Stimulated activated CD4-positive, alpha-beta T cell treated with anti-CD3 and anti-CD28 coated beads, Interleukin-1b, Interleukin-23, amount 100 ng/mL, for 48 hours (primary cell): ENCODE data around the gene MACROD1.

ENCODE experiments used
- DNase-seq: peaks from one replicate; pipeline ENCODE4 v3.0.0-alpha.2; 2020

The MACROD1 gene

GRCh38 chr11:64110465-64111375 lies 55.2 kb downstream of the MACROD1 start:
- DNase-seq: no peak

- no peak for DNase-seq
Measured at GRCh38 chr11:64109332-64109731, 56.6 kb downstream of the MACROD1 start.

- no peak for DNase-seq
Measured at GRCh38 chr11:64107303-64107702, 58.6 kb downstream of the MACROD1 start.

- no peak for DNase-seq
Measured at GRCh38 chr11:64104632-64105031, 61.3 kb downstream of the MACROD1 start.

DNA sequence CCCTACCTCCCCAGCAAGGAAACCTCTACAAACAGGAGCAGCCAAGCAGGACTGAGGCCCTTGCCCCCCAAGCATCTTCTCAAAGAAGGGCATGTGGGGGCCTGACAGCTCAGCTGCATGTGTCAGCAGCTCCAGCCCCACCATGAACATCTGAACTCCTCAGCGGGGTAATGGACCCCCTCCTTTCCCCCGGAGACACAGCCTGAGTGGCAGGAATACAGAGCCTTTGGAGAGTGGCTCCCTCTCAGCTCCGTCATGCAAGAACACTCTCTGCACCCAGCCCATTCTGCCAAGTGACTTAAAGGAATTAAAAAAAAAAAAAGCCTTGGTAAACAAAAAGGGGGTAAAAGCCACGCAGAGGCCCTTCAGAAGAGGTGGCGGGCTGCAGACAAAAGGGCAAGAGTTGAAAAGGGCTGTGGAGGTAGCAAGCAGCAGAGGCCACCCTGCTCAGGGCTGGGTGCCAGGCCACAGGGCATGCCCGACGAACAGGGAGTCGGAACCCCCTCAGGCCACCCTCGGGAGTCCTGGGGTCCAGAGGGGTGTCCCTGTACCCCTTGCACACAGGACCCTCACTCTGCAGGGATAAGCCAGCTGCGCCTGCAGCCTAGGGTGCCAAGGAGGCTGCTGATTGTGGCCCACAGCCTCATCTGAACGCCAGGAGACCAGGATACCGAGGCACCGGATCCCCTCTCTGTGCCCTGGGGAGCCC lies 62.5 kb downstream of the MACROD1 start:
- DNase-seq: no peak

DNA sequence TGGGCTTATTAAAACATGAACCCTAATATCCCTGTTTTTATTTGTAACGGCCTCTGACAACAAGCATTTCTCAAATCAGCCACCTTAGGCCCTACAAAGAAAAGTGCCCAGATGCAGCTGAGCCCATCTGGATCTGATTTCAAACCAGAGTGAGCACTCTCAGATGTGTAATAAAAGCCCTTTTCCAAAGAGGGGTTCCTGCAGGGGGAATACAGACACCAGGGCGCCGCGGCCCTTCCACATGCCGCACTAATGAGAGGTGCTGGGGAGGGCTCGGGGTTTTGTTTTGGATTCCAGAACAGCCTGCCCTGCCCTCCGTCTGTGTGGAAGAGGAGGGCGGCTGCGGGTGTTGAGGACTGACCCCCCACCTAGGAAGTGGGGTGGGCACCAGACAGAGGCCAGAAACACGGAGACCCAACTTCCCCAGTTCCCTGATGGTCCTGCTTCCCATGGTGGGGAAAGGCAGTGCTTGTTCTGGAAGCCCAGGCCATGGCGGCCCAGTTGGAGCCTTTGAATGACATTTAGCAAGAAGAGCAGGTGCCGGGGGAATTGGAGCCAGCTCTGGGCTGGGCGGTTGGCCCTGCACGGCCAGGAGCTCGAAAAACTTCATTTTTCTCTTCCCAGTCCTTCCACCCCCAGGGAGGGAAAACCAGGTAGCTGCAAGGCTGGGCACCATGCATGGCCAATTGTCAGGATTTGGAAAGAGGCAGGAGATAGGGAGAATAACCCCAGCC lies 63.7 kb downstream of the MACROD1 start:
- no peak for DNase-seq

- DNase-seq: no peak
Measured at GRCh38 chr11:64101461-64101860, 64.5 kb downstream of the MACROD1 start.

DNA sequence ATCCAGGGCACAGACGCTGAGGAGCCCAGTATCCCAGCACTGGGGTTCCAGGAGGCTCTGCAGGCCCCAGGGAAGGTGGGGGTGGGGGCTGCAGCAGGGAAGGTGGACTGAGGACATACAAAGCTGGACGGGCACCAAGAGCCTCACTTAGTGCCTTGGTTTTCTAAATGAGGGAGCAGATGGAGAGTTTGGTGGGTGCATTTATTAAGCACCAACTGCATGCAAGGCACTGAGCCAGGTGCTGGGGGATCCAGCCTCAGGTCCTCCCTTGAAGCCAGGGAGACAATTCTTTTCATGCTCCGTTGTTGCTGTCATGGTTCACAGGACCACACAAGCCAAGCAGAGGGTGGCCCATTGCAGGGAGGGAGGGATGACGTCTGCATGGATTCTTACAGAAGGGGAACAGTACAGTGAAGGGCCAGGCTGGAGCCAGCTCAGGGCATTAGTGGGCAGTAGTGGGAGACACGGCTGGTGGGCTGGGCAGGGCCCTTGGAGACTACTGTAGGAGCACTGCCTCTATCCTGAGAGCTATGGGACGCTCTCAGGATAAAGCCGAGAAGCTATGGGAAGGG lies 65.0 kb downstream of the MACROD1 start:
- no peak for DNase-seq

- no peak for DNase-seq
Measured at GRCh38 chr11:64100360-64100759, 65.6 kb downstream of the MACROD1 start.

- DNase-seq: no peak
Measured at GRCh38 chr11:64099436-64099835, 66.5 kb downstream of the MACROD1 start.

DNA sequence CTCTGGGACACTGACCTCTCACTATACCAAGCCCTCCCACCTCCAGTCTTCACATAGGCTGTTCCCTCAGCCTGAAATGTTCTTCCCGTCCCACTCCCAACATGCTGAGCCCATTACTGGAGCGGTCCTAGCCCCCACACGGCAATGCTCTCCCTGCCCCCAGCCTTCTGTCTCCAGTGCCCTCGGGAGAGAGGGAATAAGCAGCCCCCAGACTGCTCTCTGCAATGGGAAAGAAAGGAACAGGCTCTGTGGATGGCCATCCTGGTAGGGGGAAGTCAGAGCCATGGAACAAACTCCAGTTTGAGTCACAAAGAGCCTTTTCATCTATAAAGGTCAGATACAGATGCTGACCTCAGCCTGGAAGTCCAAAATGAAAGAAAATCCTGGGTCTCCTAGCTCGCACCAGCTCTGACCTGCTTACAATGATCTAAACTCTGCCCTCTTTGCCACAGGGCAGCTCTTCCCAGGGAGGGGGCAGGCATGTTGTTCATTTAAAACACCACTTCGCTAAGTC lies 67.5 kb downstream of the MACROD1 start:
- DNase-seq: no peak

GRCh38 chr11:64097468-64098317 lies 68.2 kb downstream of the MACROD1 start:
- DNase-seq: no peak

DNA sequence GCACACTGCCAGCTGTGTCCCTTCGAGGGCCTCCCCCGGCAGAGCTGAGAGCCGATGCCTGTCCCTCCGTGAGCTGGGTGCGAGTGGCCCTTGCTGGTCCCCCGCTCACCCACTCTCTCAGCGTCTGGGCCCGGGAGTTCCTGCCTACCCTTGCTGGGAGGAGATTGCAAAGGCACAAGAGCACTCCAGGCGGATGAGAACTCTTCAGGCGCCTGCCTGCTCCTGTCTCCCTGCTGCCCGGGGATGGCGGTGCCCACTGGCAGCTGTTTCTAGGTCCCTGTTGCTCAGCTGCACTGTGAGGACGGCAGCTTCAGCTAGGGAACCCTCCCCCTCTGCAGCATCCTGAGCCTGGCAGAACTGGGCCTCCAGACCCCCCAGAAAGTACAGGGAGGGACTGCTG lies 69.1 kb downstream of the MACROD1 start:
- DNase-seq: no peak

GRCh38 chr11:64095949-64096348 lies 70.0 kb downstream of the MACROD1 start:
- DNase-seq: no peak

DNA sequence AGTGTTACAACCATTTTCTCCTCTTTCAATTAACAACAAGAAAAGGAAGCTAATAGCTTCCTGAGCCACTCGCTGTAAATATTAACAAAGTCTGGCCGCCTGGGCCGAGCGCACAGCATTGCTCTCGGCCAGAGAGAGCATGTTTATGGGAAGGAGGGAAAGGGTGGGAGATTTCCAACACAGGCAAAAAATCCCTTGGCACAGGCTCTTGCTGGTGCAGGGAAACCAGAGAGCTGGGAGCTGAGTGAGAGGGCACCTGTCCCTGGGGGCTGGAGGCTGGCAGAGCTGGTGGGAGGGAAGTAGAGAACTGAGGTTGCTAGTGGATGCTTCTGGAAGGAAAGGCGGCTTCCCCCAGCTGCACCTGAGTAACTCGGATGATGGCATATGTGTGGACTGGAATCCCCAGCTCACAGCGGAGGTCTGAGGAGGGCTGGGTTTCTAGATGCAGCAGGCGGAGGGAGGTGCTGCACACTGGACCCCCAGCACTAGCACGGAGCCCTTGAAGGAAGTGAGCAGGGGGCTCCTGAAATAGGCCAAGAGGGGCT lies 70.6 kb downstream of the MACROD1 start:
- no peak for DNase-seq

DNA sequence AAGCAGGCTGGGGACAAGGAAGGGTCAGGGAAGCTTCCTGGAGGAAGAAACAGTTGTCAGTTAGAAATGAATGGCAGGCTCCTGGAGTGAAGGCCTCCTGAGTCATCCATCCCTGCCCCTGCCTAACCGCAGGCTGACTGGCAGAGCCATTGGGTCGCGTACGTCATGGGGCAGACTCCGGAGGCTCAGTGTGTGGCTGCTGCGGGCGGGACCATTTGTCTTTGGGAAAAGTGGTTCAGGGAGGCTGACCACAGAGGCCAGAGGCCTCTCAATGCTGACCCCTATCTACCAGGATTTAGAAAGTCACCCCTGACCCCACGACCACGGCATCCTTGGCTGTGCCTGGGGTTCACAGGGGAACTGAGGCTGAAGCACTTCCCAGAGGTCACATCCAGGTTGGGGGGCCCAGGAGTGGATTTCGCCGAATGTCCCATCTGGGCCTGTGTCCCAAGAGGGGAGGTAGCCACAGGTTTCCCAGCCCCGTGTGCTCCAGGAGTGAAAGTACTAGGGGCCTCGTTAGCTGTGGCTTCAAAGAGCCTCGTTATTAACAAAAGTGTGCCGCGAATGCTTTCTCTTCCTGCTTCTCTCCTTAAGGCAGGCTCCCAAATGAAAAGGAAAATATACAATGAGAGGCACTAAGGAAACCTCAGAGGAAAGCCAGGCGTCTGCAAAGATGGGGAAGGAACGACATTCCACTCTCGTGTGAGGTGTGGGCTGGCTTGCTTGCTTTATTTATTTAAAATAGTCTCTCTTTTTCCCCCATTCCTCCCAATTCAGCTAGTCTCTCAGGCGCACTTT lies 71.3 kb downstream of the MACROD1 start:
- DNase-seq: no peak

GRCh38 chr11:64093233-64094039 lies 72.5 kb downstream of the MACROD1 start:
- DNase-seq: no peak

DNA sequence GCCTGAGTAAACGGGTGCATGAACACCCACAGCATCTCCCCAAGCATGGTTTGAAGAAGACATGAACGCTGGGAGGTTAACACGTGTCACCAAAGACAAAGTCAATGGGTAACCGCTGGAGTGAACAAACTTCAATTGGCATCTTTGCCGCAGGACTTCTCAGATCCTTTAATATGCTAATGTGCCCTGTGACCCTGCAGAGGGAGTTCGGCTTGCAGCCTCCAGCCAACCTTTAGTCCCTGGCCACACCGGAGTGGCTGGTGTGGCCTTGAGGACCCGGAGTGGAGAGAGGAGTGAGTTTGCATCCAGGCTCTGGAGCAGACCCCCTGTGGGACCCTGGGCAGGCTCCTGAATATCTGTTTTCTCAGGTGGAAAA lies 73.2 kb downstream of the MACROD1 start:
- no peak for DNase-seq

DNA sequence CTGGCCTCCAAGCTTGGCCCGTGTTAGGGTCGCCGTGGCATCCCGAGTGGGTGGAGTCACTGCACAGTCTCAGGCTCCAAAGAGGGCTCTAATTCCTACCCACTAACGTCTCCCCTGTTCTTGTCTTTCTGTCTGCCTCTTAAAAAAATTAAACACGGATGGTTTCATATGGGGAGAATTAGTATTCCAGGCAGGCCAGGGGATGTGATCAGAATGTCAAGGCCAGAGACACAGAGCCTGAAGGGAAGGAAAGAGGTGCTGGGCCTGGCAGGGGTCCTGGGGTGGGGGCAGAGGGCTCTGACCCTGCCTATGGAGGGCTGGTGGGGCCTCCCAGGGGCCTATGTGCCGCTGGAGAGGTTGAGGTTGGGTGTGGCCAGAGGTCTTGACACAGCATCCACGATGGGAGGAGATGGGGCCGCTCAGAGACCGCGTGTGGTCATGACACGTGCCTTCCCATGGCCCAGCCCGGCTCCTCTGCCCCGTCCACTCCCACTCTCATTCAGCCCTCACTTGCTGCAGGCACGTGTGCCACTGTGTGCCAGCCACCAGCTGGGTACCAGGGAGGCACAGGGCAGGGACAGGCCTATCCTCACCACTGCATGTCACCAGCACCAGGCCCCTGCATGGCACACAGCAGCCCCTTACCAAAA lies 73.7 kb downstream of the MACROD1 start:
- DNase-seq: no peak
